K562 (cell line): Measurements from ENCODE around the gene NR3C2. TPM values are rescaled to one million over a fixed set of nuclear protein-coding genes. Genes with fewer than 3 reads are reported as not detected.

ENCODE experiments used
- ATAC-seq: fragments of 200-7000 bp; cut with Tn5 transposase; 3 replicates; pipeline ENCODE4 v1.9.1; 2020; ENCODE audit warnings: moderate library complexity
- BruUV-seq: library from RNA; stranded (reverse); fragments of 400-500 nt; replicated peaks from 2 replicates; lab custom pipeline; 2021; lab: Mats Ljungman, UMichigan
- CTCF ChIA-PET: fragments of 300-600 bp; formaldehyde crosslinking; extraction: SDS; loops from one replicate; lab custom pipeline; 2021; ENCODE audit warnings: low intra/inter-chr PET ratio; lab: Yijun Ruan, JAX
- POLR2A ChIA-PET: fragments of 300-600, 350-650 bp; sonication (Branson Sonifier 250); formaldehyde crosslinking; extraction: SDS; loops from one replicate; lab custom pipeline; 2021; ENCODE audit warnings: antibody characterized with exemption, inconsistent platforms; lab: Yijun Ruan, JAX
- DNase-seq, 4 experiments: peaks; one replicate each; pipeline versions ENCODE4 v3.0.0 to v3.0.0-alpha.2; 2011 to 2018; ENCODE audit warnings: low spot score in 3 of 4, mixed read lengths in 3 of 4; ENCODE audit errors: extremely low read depth in 1 of 4
- FAIRE-seq: peaks from 2 replicates; lab custom pipeline; 2011; peaks lifted over from hg19 to GRCh38; lab: Jason Lieb, UNC
- H2AFZ ChIP-seq: 2 replicates; pipeline ENCODE4 v1.6.0; 2011; ENCODE audit warnings: low read depth, low read length, control low read depth, inconsistent platforms
- H3K27ac ChIP-seq: fragments of 200-600 bp; 3 replicates; pipeline ENCODE4 v1.8.0; 2011; ENCODE audit warnings: low read depth, mild to moderate bottlenecking, control low read depth, inconsistent platforms, low read length, moderate library complexity, mixed read lengths; ENCODE audit errors: extremely low read depth
- H3K27me3 ChIP-seq, 2 experiments: fragments of 300-600 bp in 1 of 2; 2 replicates in 1 of 2; 3 replicates in 1 of 2; pipeline versions ENCODE4 v1.6.0 to v1.8.0; 2011; ENCODE audit warnings: inconsistent platforms in 2 of 2, low read length in 2 of 2, mild to moderate bottlenecking in 1 of 2, mixed read lengths in 1 of 2, moderate library complexity in 1 of 2; ENCODE audit not compliant: control insufficient read depth in 2 of 2, insufficient read depth in 2 of 2
- H3K36me3 ChIP-seq: fragments of 300-600 bp; 3 replicates; pipeline ENCODE4 v1.8.0; 2011; ENCODE audit warnings: mild to moderate bottlenecking, low read length, inconsistent platforms; ENCODE audit not compliant: control insufficient read depth, insufficient read depth
- H3K4me1 ChIP-seq, 2 experiments: fragments of 200-600 bp in 1 of 2; replicated peaks in 1 of 2; 2 replicates in 1 of 2; 3 replicates in 1 of 2; pipeline versions ENCODE4 v1.5.1 to v1.8.0; 2011; ENCODE audit warnings: inconsistent platforms in 2 of 2, low read length in 2 of 2, mild to moderate bottlenecking in 1 of 2, mixed read lengths in 1 of 2, moderate library complexity in 1 of 2; ENCODE audit not compliant: control insufficient read depth in 2 of 2, insufficient read depth in 2 of 2
- H3K4me2 ChIP-seq: 2 replicates; pipeline ENCODE4 v1.6.1; 2011; ENCODE audit warnings: low read length, control low read depth, inconsistent platforms, mixed read lengths; ENCODE audit not compliant: insufficient read depth
- H3K4me3 ChIP-seq: fragments of 200-600 bp; sonication (generic), shearing (Covaris generic); 2 replicates; pipeline ENCODE4 v1.5.1; 2016; ENCODE audit warnings: control low read depth, inconsistent platforms
- H3K79me2 ChIP-seq: fragments of 200-600 bp; 3 replicates; pipeline ENCODE4 v1.8.0; 2011; ENCODE audit warnings: low read length, inconsistent platforms; ENCODE audit not compliant: control insufficient read depth, insufficient read depth
- H3K9ac ChIP-seq, 2 experiments: 2 replicates each; pipeline versions ENCODE4 v1.6.0 to v1.6.1; 2011; ENCODE audit warnings: low read depth in 2 of 2, low read length in 2 of 2, control low read depth in 1 of 2, inconsistent platforms in 1 of 2, mild to moderate bottlenecking in 1 of 2, mixed read lengths in 1 of 2; ENCODE audit not compliant: insufficient read depth in 1 of 2
- H3K9me1 ChIP-seq: one replicate; pipeline ENCODE4 v1.6.0; 2011; ENCODE audit warnings: inconsistent platforms, mild to moderate bottlenecking, low read length, moderate library complexity; ENCODE audit not compliant: control insufficient read depth, insufficient read depth
- H3K9me3 ChIP-seq: replicated peaks from 2 replicates; pipeline ENCODE4 v1.5.1; 2011; ENCODE audit warnings: low read depth, low read length, inconsistent platforms; ENCODE audit not compliant: control insufficient read depth, insufficient read depth
- H4K20me1 ChIP-seq: replicated peaks from 2 replicates; pipeline ENCODE4 v1.6.1; 2011; ENCODE audit warnings: low read length, inconsistent platforms, mixed read lengths; ENCODE audit not compliant: control insufficient read depth, insufficient read depth
- ZSCAN32 ChIP-seq: fragments of 450-650 bp; formaldehyde crosslinking; IDR thresholded peaks from 2 replicates; pipeline ENCODE4 v1.4.0; 2020; ENCODE audit warnings: mild to moderate bottlenecking, moderate library complexity
- WGBS: fragments of 100-300 bp; shearing (Covaris generic); methylation state at CpG from one replicate; pipeline ENCODE4 v1.1.6; 2016; ENCODE audit warnings: low coverage, mixed read lengths; ENCODE audit not compliant: insufficient coverage; ENCODE audit errors: missing lambda C conversion rate; 5-methylcytosine and 5-hydroxymethylcytosine counted together
- in situ Hi-C: fragments of 300-500 bp; cut with MboI; formaldehyde crosslinking; loops from 4 replicates; pipeline ENCODE4 v1.15.0; 2018; ENCODE audit warnings: inconsistent platforms, mixed read lengths
- intact Hi-C: fragments of 100-400 bp; cut with micrococcal nuclease; formaldehyde crosslinking; loops from 2 replicates; pipeline ENCODE4 v1.14.2; 2022
- polyA plus RNA-seq, 8 experiments: library from polyadenylated mRNA; depleted of rRNA in 4 of 8; stranded (reverse) in 5 of 8; unstranded in 3 of 8; fragments of >200 nt; fragmentation: Nextera tagmentation in 2 of 8; fragmentation: Illumina TruSeq in 1 of 8; extraction: Ambion mirVana in 2 of 8; extraction: Trizol in 1 of 8; gene quantifications; 2 replicates each; pipeline versions ENCODE4 v1.2.1 to v1.2.3, GENCODE V29; 2011 to 2014; ENCODE audit warnings: inconsistent platforms in 1 of 8, missing spikeins in 1 of 8
- total RNA-seq, 7 experiments: library from RNA; depleted of rRNA in 6 of 7; stranded (reverse); fragments of >200 nt in 6 of 7; fragmentation: Illumina TruSeq in 2 of 7; extraction: Trizol in 2 of 7; gene quantifications; 2 replicates each; pipeline versions ENCODE4 v1.2.1 to v1.2.3, GENCODE V29; 2011 to 2021; ENCODE audit warnings: low replicate concordance in 1 of 7
- TF ChIP-seq, protein P1 (sequence below), 2 experiments: fragments of 450-650 bp; formaldehyde crosslinking in 1 of 2; IDR thresholded peaks; 2 replicates each; pipeline versions ENCODE4 v1.4.0 to v1.6.1; 2014 to 2020; ENCODE audit warnings: mild to moderate bottlenecking in 2 of 2, borderline replicate concordance in 1 of 2, low read depth in 1 of 2

The NR3C2 gene
- total and polyA plus RNA-seq, 9 of the 15 experiments (the other 6 are each of a cell fraction or from before 2014, with no cell fraction given) = 0.01 to 0.28 (median 0.16) TPM; not detected in 2

- ATAC-seq = no peak
- Histone ChIP-seq H3K79me2 (no peaks in the 10 kb centered on the region), H4K20me1 (no peaks in the 10 kb centered on the region), H3K9me1 (no peaks in the 10 kb centered on the region), H3K9ac (no peak overlapping the region), H3K4me2 (no peak overlapping the region), H3K9me3 (no peaks in the 10 kb centered on the region), H3K36me3 (no peaks in the 10 kb centered on the region), H3K27ac (no peak overlapping the region), H3K4me1 (no peaks in the 10 kb centered on the region), H3K4me3 (no peak overlapping the region), H2AFZ (no peak overlapping the region), H3K27me3 (no peaks in the 10 kb centered on the region)
- TF ChIP-seq, protein P1, sequence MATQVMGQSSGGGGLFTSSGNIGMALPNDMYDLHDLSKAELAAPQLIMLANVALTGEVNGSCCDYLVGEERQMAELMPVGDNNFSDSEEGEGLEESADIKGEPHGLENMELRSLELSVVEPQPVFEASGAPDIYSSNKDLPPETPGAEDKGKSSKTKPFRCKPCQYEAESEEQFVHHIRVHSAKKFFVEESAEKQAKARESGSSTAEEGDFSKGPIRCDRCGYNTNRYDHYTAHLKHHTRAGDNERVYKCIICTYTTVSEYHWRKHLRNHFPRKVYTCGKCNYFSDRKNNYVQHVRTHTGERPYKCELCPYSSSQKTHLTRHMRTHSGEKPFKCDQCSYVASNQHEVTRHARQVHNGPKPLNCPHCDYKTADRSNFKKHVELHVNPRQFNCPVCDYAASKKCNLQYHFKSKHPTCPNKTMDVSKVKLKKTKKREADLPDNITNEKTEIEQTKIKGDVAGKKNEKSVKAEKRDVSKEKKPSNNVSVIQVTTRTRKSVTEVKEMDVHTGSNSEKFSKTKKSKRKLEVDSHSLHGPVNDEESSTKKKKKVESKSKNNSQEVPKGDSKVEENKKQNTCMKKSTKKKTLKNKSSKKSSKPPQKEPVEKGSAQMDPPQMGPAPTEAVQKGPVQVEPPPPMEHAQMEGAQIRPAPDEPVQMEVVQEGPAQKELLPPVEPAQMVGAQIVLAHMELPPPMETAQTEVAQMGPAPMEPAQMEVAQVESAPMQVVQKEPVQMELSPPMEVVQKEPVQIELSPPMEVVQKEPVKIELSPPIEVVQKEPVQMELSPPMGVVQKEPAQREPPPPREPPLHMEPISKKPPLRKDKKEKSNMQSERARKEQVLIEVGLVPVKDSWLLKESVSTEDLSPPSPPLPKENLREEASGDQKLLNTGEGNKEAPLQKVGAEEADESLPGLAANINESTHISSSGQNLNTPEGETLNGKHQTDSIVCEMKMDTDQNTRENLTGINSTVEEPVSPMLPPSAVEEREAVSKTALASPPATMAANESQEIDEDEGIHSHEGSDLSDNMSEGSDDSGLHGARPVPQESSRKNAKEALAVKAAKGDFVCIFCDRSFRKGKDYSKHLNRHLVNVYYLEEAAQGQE (IDR thresholded peaks at IDR 0.05; ENCODE audit: borderline replicate concordance) = peak; percentile 63
- TF ChIP-seq, protein P1 (CRISPR knock-in tag; IDR thresholded peaks at IDR 0.05; ENCODE audit: low read depth) = no peak
- no peak for TF ChIP-seq ZSCAN32 (CRISPR knock-in tag)
- ChIA-PET CTCF (no interaction called here), POLR2A (no interaction called here)
- intact Hi-C loops (no loop called here), in situ Hi-C loops (no loop called here)
- no peak for DNase-seq
- WGBS = 0% methylated on average over 3 of the region's 3 CpGs
- no TSS peak for BruUV-seq
- FAIRE-seq = no peak
Observed at GRCh38 chr4:148207068-148207467, 235.1 kb downstream of the NR3C2 start.
